ENCODE measurements around the gene NEK3.
A peak's percentile ranks its signal among the peaks of the same experiment; 100 is the strongest.

The NEK3 gene

DNA sequence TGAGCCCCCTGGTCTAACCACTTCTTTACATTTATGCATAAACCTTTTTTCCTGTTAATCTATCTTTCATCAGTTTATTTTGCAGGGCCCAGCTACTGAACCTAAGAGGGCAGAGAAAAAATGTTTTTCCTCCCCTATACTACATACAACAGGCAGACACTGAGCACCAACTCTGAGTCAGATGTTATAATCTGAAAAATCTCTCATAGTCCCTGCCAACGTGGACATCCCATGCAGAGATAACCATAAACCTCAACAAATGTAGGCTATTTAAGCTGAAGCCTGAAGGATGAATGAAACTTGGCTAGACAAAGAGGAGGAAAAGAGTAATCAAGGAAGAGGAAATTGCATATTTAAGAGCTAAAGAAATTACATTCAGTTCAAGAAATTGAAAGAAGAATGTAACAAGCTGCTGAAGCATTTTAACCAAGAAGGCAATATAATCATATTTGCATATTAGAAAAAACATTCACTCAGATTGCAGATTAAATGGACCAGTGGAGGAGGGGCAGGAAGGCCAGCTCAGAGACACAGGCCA is 2.6 kb downstream of the NEK3 start:
- H3K27ac Mint-ChIP-seq = peak overlapping the region; percentile 1 to 76 (median 30)
- TF ChIP-seq, protein P1, sequence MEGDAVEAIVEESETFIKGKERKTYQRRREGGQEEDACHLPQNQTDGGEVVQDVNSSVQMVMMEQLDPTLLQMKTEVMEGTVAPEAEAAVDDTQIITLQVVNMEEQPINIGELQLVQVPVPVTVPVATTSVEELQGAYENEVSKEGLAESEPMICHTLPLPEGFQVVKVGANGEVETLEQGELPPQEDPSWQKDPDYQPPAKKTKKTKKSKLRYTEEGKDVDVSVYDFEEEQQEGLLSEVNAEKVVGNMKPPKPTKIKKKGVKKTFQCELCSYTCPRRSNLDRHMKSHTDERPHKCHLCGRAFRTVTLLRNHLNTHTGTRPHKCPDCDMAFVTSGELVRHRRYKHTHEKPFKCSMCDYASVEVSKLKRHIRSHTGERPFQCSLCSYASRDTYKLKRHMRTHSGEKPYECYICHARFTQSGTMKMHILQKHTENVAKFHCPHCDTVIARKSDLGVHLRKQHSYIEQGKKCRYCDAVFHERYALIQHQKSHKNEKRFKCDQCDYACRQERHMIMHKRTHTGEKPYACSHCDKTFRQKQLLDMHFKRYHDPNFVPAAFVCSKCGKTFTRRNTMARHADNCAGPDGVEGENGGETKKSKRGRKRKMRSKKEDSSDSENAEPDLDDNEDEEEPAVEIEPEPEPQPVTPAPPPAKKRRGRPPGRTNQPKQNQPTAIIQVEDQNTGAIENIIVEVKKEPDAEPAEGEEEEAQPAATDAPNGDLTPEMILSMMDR (IDR thresholded peaks at IDR 0.05; ENCODE audit: unreplicated experiment in 3 of 3) = no peak
- H3K36me3 Mint-ChIP-seq (ENCODE audit: low read depth) = peaks cover 14% of the 10 kb centered on the region
- H3K27me3 Mint-ChIP-seq (ENCODE audit: low read depth) = no peaks in the 10 kb centered on the region
- no peaks in the 10 kb centered on the region for H3K9me3 Mint-ChIP-seq
- H3K4me3 Mint-ChIP-seq = peak overlapping the region; percentile 79 to 91 (median 85)
- H3K4me1 Mint-ChIP-seq = peaks cover 23% of the 10 kb centered on the region

DNA sequence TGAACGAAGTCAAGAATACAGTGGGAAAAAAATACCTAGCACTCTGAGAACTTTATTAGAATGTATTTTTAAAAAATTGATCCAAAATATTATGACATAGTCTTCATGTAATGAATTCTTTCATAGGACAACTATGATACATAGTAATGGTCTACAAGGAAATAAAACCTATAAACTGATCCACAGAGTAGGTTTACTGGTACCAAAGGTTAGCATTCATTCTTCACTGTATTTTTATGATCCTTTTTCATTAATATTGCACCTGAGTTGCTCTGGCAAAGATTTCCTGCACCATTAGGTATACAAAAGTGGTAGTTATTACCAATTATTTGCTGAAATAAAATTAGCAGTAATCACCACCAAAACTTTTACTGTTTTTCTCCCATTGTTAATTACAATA is 4.2 kb downstream of the NEK3 start:
- Mint-ChIP-seq H3K27me3 (ENCODE audit: low read depth) (no peaks in the 10 kb centered on the region), H3K27ac (no peak overlapping the region), H3K9me3 (no peaks in the 10 kb centered on the region), H3K36me3 (ENCODE audit: low read depth) (peaks cover 25% of the 10 kb centered on the region), H3K4me3 (no peak overlapping the region), H3K4me1 (peaks cover 23% of the 10 kb centered on the region)
- TF ChIP-seq, protein P1 (IDR thresholded peaks at IDR 0.05; ENCODE audit: unreplicated experiment in 3 of 3) = no peak

DNA sequence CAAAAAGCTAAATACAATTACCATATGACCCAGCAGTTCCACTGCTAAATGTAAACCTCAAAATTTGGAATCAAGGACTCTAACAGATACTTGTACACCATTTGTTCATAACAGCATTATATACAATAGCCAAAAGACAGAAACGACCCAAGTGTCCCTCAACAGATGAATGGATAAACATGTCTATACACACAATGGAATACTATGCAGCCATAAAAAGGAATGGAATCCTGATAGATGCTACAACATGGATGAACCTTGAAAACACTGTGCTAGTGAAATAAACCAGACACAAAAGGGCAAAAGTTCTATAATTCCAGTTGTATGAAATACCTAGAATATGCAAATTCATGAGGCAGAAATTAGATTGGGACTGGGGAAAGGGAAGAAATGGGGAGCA is 12.2 kb downstream of the NEK3 start:
- no peak overlapping the region for H3K27ac Mint-ChIP-seq
- H3K36me3 Mint-ChIP-seq (ENCODE audit: low read depth) = peaks cover 47% of the 10 kb centered on the region
- no peaks in the 10 kb centered on the region for H3K4me1 Mint-ChIP-seq
- no peak overlapping the region for H3K4me3 Mint-ChIP-seq
- H3K27me3 Mint-ChIP-seq (ENCODE audit: low read depth) = no peaks in the 10 kb centered on the region
- H3K9me3 Mint-ChIP-seq = no peaks in the 10 kb centered on the region
- TF ChIP-seq, protein P1 (IDR thresholded peaks at IDR 0.05; ENCODE audit: unreplicated experiment in 3 of 3) = no peak

DNA sequence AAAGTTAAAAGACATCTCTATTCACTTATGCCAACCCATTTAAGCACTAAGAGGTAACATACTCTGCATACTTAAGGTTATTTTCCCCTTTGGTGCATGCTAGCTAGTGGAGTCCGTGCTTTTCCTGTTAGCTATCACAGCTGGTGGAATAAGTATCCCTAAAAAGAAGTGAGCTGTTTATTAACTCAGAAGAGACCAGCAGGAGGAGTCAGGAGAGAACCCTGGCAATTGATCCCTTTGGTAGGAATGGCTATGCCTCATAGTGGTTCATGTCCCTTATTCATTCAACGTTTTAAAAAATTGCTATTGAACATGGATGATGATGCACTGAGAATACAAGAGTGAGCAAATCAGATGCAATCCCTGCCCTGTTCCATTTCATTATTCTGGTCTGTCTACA is 18.1 kb downstream of the NEK3 start:
- Mint-ChIP-seq H3K4me3 (no peak overlapping the region), H3K9me3 (no peaks in the 10 kb centered on the region), H3K4me1 (no peaks in the 10 kb centered on the region), H3K27me3 (ENCODE audit: low read depth) (no peaks in the 10 kb centered on the region), H3K36me3 (ENCODE audit: low read depth) (peaks cover 37% of the 10 kb centered on the region), H3K27ac (no peak overlapping the region)
- TF ChIP-seq, protein P1 (IDR thresholded peaks at IDR 0.05; ENCODE audit: unreplicated experiment in 3 of 3) = no peak

DNA sequence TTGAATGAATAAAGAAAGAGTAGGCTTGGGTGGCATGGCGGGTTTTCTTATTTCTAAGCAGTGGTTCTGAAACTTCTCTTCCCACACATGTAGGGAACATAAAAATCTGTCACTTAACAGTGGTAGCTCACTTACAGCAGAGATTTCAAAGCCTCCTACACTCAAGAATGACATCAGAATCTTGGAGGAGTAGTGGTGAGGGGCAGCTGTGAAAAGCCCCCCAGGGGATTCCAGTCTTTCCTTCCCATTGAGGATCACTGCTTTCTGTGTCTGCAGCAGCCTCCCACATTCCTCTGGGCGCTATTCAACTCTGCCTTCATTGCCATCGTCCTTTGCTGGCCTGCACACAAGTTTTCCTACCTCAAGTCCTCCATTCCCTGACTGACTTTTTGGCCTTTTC is 21.9 kb downstream of the NEK3 start:
- Mint-ChIP-seq H3K4me3 (no peak overlapping the region), H3K4me1 (no peaks in the 10 kb centered on the region), H3K27ac (no peak overlapping the region), H3K36me3 (ENCODE audit: low read depth) (peaks cover 48% of the 10 kb centered on the region), H3K9me3 (no peaks in the 10 kb centered on the region), H3K27me3 (ENCODE audit: low read depth) (no peaks in the 10 kb centered on the region)
- TF ChIP-seq, protein P1 (IDR thresholded peaks at IDR 0.05; ENCODE audit: unreplicated experiment in 3 of 3) = no peak

DNA sequence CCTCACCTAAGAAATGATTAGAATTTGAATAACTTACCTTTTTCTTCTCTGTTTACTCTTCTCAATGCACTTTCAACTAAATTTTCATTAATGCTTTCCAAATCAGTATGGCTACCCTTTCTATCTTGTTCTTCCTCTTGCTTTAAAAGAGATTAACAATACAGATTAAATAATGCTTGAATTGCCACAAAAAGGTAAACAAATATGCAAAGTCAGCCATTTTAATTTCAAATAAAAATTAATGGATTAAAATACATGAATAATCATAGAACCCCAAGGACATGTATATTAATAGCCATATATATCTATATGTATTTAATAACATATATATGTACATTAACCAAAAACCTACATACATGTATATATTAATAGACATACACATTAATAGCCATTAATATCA is 22.6 kb downstream of the NEK3 start:
- Mint-ChIP-seq H3K4me3 (no peak overlapping the region), H3K36me3 (ENCODE audit: low read depth) (peaks cover 54% of the 10 kb centered on the region), H3K4me1 (no peaks in the 10 kb centered on the region), H3K27ac (no peak overlapping the region), H3K27me3 (ENCODE audit: low read depth) (no peaks in the 10 kb centered on the region), H3K9me3 (no peaks in the 10 kb centered on the region)
- TF ChIP-seq, protein P1 (IDR thresholded peaks at IDR 0.05; ENCODE audit: unreplicated experiment in 3 of 3) = no peak
